IPS DF 4.7 (cell line): ENCODE results near the gene MTHFSD.

ENCODE experiments used
- DNase-seq: peaks from one replicate; pipeline ENCODE4 v3.0.0-alpha.2; 2013; ENCODE audit warnings: low spot score; ENCODE audit errors: extremely low read depth

Gene MTHFSD

DNA sequence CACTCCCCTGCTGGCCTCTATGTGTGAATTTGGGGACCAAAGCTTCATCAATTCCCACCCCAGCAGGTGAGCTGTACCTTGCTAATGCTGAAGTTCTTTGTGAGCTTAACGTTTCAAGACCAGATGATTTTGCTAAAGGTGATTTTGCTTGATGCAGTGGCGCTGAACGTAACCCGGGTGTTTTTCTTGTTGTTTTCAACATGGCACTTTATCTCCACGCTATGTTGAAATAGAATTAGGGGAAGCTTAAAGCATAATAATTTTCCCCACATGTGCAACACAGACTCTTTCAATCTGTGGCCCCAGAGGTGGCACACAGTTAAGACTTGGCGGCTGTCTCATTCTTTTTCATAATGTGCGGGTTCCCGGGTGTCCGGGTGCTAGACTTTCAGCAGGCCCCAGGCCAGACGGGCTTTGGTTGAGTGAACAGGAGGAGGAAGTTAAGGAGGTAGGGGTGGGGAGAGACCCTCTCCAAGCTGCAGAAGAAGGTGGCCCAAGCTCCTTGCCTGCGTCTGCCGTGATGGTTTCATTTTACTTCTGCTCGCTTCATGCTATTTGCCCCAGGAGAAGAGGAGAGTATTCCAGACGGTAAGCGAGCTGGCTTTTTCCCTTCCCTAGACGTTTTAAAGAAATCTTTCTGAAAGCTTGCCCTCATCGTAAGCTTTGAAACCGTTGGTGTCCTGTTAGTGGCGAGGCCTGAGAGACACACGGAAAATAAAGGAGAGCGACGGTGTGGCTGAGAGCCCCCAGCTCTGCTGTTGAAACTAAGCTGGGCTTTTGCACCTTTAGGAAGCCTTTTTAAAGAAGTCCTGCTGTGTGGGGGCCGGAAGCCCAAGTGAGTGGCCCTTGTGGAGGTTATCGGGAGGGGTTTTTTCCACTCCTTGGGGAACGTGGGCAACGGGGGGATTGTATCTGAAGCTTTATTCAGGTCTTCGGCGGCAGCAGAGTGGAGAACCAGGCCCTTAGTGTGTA lies 15.8 kb upstream of the MTHFSD start:
- DNase-seq = no peak

- DNase-seq = no peak
Observed at GRCh38 chr16:86569701-86570447, 14.8 kb upstream of the MTHFSD start.

- DNase-seq = no peak
Observed at GRCh38 chr16:86568677-86569623, 13.9 kb upstream of the MTHFSD start.

GRCh38 chr16:86567701-86568581 lies 12.9 kb upstream of the MTHFSD start:
- DNase-seq = no peak

GRCh38 chr16:86566966-86567700 lies 12.1 kb upstream of the MTHFSD start:
- no peak for DNase-seq

- no peak for DNase-seq
Observed at GRCh38 chr16:86566601-86566965, 11.5 kb upstream of the MTHFSD start, which contains the start of gene FOXC2. TSS of gene FOXC2 (plus strand) at chr16:86566829. CDS start at chr16:86567336, 507 bp downstream.

- no peak for DNase-seq
Observed at GRCh38 chr16:86565644-86566511, 10.8 kb upstream of the MTHFSD start.

DNA sequence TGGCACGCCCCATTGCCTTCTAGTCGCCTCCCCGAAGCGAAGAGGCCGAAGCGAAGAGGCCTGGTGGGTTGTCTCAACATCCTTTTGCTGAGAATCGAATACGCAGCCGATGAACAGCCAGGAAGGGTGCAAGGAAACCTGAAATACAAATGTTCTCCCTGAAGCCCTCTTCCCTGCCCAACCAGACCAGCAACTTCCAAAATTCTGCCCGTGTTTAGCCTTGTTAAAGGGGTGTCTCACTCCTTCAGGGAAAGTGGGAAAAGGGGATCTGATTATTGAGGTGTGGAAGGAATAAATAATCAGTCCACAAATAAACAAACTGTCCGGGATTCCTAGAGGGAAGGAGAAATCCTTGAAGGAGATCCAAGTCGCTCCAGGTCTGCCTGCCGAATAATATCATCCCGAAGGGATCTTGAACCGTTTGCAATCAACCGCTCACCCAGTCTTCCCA lies 10.2 kb upstream of the MTHFSD start:
- DNase-seq = no peak

- DNase-seq = no peak
Observed at GRCh38 chr16:86563469-86564345, 8.7 kb upstream of the MTHFSD start.

DNA sequence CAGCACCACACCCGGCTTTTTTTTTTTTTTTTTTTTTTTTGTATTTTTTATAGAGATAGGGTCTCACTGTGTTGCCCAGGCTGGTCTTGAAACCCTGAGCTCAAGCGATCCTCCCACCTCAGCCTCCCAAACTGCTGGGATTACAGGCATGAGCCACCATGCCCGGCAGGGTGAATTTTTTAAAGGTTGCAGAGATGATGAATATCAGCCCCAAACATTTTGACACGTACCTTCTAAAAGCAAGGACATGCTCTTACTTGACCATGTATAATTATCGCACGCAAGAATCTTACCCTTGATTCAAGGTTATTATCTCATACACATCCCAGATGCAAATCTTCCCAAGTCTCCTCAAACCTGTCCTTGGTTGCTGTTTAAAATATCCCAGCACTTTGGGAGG lies 7.3 kb upstream of the MTHFSD start:
- DNase-seq = no peak

DNA sequence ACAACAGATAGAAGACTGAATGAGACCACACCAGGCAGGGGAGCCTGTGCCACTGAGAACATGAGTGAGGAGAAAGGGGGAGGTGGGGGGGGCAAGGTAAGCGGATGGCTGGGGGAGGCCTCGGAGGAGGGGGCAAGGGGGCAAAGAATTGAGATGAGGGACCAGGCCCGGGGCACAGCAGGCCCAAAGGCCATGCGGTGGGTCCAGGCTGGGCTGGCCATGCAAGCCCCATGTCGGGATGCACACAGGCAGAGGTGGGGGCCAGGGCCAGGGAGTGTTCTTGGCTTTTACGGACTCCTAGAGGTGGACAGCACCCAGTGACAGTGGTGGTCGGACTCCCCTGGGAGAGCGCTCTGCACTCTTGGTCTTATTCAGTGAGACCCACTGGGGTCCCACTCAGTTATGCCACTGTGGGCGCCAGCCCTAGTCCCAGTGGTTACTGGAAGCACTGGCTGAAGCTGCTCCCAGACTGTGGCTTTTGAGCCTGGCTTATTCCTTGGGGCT lies 4.8 kb upstream of the MTHFSD start:
- no peak for DNase-seq

DNA sequence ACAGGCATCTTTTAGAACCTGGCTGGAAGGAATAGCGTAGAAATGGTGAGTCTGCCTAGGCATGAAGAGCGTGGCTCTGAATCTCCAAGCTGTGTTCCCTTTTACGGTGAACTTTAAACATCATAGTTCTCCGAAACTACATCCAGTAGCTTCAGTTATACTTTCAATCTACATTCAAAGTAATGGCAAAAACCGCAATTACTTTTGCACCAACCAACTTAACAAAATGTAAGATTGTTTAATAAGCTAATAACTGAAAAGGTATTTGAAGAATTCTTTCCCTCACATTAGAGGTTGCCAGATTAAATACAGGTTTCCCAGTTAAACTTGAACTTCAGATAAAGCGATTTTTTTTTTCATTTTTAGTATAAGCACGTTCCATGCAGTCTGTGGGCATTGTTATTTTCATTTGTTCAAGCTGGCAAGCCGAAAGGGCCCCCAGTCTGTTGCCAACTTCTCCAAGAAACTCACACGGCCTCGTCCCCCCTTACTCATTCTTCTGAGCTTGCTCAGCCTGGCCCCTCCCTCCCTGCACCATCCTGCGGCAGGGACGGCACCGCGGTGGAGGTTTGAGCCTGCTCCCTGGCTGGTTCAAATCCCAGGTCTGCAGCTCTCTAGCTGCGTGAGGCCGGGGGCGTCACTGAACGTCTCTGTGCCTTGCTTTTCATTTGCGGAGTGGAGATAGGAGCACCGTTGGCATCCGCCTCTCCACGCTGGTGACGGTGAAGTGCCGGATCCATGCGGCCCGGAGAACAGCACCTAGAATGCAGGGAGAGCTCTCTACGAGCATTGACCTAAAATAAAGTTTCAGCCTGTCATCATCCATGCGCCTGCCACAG lies 3.5 kb upstream of the MTHFSD start:
- no peak for DNase-seq

DNA sequence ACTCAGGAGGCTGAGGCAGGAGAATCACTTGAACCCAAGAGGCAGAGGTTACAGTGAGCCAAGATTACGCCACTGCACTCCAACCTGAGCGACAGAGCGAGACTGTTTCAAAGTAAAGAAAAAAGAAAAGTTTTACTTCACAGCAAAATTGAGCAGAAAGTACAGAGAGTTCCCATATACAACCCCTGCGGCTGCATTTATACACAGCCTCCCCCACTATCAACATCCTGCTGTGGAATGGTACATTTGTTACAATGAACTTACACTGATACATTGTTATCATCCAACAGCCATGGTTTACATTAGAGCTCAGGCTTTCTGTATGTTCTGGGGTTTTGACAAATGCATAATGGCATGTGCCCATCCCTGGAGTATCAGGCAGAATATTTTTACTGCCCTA lies 2.6 kb upstream of the MTHFSD start:
- no peak for DNase-seq

- no peak for DNase-seq
Observed at GRCh38 chr16:86556576-86556975, 1.5 kb upstream of the MTHFSD start.

DNA sequence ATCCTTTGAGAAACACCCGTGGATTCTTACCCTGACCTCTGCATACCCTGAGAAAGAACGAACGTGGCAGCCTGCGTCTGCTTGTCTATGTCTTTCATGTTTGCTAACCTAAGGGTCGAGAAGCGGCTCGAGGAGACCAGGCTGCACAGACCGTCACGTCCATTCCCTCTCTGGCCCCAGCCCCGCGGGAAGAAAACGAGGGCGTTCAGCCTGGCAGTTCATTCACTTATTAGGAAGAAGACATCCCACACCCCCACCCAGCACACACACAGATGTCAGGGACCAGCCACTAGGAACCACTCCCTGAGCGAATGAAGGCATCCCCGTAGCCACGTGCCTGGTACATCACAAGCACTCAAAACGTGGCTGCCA lies 655 bp upstream of the MTHFSD start:
- no peak for DNase-seq

- DNase-seq = no peak
Observed at GRCh38 chr16:86554599-86554916, 477 bp downstream of the MTHFSD start.

GRCh38 chr16:86553356-86553755 lies 1.7 kb downstream of the MTHFSD start:
- no peak for DNase-seq
